HAP-1 (cell line): ENCODE results near the gene MORC2.

Source experiments
- DNase-seq, 2 experiments: peaks; one replicate each; pipeline ENCODE4 v3.0.0-alpha.2; 2016 to 2020; ENCODE audit warnings: low spot score in 2 of 2
- H3K27me3 ChIP-seq: fragments of 250-450 bp; sonication (Bioruptor Pico); 2 replicates; pipeline ENCODE4 v1.5.1; 2020; ENCODE audit warnings: low read depth, mild to moderate bottlenecking, moderate library complexity
- H3K36me3 ChIP-seq: fragments of 250-450 bp; sonication (Bioruptor Pico); replicated peaks from 2 replicates; pipeline ENCODE4 v1.5.1; 2020; ENCODE audit warnings: mild to moderate bottlenecking
- H3K4me1 ChIP-seq: fragments of 250-450 bp; sonication (Bioruptor Pico); 2 replicates; pipeline ENCODE4 v1.5.1; 2020; ENCODE audit warnings: mild to moderate bottlenecking
- H3K4me3 ChIP-seq: fragments of 250-450 bp; sonication (Bioruptor Pico); 2 replicates; pipeline ENCODE4 v1.5.1; 2020; ENCODE audit warnings: mild to moderate bottlenecking, moderate library complexity
- H3K9me3 ChIP-seq: fragments of 250-450 bp; sonication (Bioruptor Pico); 2 replicates; pipeline ENCODE4 v1.5.1; 2020; ENCODE audit warnings: mild to moderate bottlenecking, moderate library complexity
- in situ Hi-C: fragments of 300-500 bp; cut with MboI; formaldehyde crosslinking; loops from 3 replicates; pipeline ENCODE4 v1.14.3; 2020; ENCODE audit warnings: low sequenced_read_pairs, inconsistent platforms, mixed read lengths

Gene MORC2

DNA sequence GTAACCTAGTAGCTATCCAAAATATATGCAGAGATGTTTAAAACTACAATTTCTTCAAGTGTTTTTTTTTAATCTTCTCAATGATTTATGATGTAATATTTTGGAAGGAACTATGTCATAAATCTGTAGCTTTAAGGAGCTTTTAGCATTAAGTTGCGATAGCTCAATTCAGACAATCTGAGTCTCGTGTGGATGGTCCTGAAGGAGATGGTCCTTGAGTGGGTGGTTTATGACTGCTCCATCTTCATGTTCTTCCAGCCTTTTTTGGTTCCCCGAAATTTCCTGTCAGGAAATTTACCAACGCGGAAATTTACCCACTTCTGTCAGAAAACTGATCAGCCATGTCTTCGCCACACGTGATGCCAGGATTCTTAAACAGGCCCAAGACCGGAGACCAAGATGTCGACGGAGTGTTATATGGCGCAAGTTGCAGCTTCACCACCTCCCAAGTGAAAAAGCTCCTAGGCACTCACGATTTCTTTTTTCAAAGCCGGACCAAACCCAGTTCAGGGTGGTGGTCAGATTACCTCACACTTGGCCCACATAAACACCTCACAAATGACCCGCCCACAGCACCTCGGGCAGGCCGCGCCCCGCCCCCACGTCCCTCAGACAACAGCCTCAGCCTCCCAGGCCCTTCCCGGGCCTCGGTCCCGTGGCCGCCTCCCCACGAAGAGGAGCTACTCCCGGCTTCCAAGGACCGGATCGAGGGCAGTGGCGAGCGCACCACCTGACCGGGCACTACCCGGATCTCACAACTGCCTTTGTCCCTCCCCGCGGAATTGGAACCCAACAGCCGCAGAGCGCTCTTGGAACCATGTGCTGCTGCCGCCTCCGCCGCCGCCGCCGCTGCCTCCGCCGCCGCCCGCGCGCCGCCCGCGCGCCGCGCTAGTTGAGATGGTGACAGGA is at the start of gene MORC2:
TSS of gene MORC2 (minus strand) at position 760 of the 909 bp plus-strand sequence. CDS start 885 bp downstream, outside the sequence.
- in situ Hi-C loops: no loop called here
- DNase-seq: no peak

DNA sequence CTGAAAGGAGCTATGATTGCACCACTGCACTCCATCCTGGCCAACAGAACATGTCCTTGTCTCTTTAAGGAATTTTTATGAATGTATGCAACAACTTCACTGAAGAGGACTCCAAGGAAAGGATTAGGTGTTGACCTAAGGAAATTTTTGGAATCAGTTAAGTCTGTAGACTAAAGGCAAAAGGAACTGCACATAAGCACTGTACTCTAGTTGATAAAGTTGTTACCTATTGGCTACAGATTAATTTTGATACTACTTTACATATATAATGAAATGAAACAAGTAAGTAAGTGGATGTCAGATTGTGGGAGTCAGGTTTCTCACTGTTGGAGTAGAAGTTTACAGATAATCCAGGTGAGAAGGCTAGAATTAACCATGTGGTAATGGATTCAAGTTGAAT is 37.0 kb upstream of the MORC2 start:
- Histone ChIP-seq H3K4me3 (no peak overlapping the region), H3K9me3 (peaks cover 3% of the 10 kb centered on the region; the same call in 1 of the 2 replicates), H3K36me3 (no peaks in the 10 kb centered on the region), H3K4me1 (no peaks in the 10 kb centered on the region), H3K27me3 (no peaks in the 10 kb centered on the region)
- in situ Hi-C loops: no loop called here
- DNase-seq: no peak

More for the DNA sequence above, at the start of gene MORC2:
- peaks cover 10% of the 10 kb centered on the region; the same call in 1 of the 2 replicates for H3K4me1 ChIP-seq
- H3K36me3 ChIP-seq: peaks cover 35% of the 10 kb centered on the region
- no peaks in the 10 kb centered on the region for H3K27me3 ChIP-seq
- peak within 1 kb of the TSS; percentile 68 for H3K4me3 ChIP-seq
- peaks cover 37% of the 10 kb centered on the region for H3K9me3 ChIP-seq

DNA sequence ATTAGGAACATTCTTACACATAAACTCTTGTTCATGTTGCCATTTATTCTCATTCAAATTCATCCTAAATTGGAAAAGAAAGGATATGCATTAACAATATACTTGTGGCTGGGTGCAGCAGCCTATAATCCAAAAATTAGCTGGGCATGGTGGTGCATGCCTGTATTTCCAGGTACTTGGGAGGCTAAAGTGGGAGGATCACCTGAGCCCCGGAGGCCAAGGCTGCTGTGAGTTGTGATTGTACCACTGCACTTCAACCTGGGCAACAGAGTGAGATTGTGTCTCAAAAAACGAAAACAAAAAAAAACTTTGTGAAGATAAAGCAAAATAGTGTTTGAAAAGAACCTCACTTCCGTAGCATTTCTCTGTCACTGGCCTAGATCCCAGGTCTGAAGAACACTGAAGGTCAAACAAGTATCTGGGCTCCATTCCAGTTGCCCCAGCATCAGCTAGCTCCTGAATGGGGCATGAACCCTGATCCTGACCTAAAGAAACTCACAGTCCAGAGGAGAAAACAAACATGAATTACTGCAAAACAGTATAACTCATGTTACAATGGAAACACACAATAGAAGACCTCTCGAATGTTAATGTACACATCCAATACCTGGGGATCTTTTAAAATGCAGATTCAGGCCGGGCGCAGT is 32.7 kb upstream of the MORC2 start:
- no peaks in the 10 kb centered on the region for H3K27me3 ChIP-seq
- H3K9me3 ChIP-seq: no peaks in the 10 kb centered on the region
- in situ Hi-C loops: no loop called here
- no peaks in the 10 kb centered on the region for H3K36me3 ChIP-seq
- no peak overlapping the region for H3K4me3 ChIP-seq
- H3K4me1 ChIP-seq: no peaks in the 10 kb centered on the region
- DNase-seq: no peak

DNA sequence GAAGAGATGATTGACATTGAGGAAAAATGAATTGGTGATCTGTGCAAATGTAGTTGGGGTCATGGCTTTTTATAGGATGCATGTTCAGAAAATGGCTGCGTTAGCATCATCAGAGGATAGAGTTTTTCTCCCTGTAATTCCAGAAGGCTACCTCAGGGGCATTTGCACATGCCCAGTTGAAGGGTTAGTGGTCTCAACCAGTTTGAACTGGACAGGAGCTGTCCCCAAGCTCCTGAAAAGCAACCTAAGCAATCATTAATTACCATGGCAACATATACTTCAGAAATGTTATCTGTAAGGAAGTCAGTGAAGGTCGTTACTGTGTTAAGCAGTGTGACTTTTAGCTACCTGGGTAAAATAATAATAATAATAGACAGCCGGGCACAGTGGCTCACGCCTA is 29.8 kb upstream of the MORC2 start:
- 0 out of 2 replicates have a peak, but pooled peaks cover 3% of the 10 kb centered on the region for H3K9me3 ChIP-seq
- no peaks in the 10 kb centered on the region for H3K27me3 ChIP-seq
- H3K4me3 ChIP-seq: no peak overlapping the region
- in situ Hi-C loops: no loop called here
- H3K4me1 ChIP-seq: no peaks in the 10 kb centered on the region
- no peaks in the 10 kb centered on the region for H3K36me3 ChIP-seq
- no peak for DNase-seq

DNA sequence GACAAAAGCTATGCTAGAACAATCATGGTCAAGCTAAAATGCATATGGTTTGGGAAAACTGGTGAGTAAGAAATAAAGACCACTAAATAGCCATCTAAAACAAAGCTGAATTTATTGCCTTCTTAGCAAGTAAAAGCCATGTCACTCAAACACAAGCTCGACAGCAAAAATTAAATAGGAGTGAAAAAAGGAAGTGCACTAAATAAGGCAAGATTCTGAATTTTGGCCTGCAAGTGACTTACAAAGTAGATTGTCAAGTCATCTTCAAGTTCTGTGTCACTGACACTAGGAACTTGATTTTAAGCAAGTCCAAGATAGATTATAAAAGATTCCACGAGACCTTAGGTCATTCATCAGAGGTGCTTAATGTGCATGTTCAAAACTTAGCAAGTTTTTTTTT is 27.9 kb upstream of the MORC2 start:
- Histone ChIP-seq H3K4me3 (no peak overlapping the region), H3K9me3 (0 out of 2 replicates have a peak, but pooled peaks cover 3% of the 10 kb centered on the region), H3K36me3 (no peaks in the 10 kb centered on the region), H3K27me3 (no peaks in the 10 kb centered on the region), H3K4me1 (no peaks in the 10 kb centered on the region)
- in situ Hi-C loops: no loop called here
- no peak for DNase-seq

DNA sequence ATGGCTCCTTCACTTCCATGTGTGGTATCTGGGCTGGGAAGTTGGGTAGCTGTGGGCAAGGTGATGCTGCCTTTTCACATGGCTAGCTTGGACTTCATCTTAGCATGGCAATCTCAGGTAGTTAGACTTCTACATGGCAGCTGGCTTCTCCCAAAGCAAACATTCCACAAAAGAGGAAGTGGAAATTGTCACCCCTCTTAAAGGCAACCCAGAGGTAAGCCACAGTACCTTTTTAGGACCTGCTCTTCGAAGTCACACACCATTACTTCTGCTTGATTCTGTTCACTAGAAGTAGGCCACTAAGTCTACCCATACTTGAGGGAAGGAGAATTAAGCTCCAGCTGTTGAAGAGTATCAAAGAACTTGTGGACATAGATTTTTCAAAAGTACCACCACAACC is 26.4 kb upstream of the MORC2 start:
- Histone ChIP-seq H3K9me3 (0 out of 2 replicates have a peak, but pooled peaks cover 3% of the 10 kb centered on the region), H3K4me1 (no peaks in the 10 kb centered on the region), H3K27me3 (0 out of 2 replicates have a peak, but pooled peaks cover 1% of the 10 kb centered on the region), H3K36me3 (no peaks in the 10 kb centered on the region), H3K4me3 (no peak overlapping the region)
- in situ Hi-C loops: no loop called here
- no peak for DNase-seq

DNA sequence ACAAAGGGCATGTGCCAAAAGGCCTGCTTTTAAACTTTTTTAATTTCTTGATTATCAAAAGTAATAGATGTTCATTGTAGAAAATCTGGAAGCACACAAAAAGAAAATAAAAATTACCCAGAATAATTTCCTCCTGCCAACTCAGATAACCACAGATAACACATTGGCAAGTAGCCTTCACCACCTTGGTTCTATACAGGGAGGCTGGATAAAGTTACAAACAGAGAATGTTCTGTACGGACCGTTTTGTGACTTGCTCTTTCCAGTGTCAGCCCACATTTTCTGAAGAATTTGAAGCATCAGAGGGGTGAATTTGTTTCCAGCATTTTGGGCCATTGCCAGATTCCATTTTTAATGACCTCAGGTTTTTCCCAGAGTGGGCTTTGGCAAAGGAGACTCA is 24.0 kb upstream of the MORC2 start:
- Histone ChIP-seq H3K36me3 (no peaks in the 10 kb centered on the region), H3K27me3 (0 out of 2 replicates have a peak, but pooled peaks cover 3% of the 10 kb centered on the region), H3K4me1 (no peaks in the 10 kb centered on the region), H3K9me3 (0 out of 2 replicates have a peak, but pooled peaks cover 3% of the 10 kb centered on the region), H3K4me3 (no peak overlapping the region)
- DNase-seq: no peak
- in situ Hi-C loops: no loop called here

DNA sequence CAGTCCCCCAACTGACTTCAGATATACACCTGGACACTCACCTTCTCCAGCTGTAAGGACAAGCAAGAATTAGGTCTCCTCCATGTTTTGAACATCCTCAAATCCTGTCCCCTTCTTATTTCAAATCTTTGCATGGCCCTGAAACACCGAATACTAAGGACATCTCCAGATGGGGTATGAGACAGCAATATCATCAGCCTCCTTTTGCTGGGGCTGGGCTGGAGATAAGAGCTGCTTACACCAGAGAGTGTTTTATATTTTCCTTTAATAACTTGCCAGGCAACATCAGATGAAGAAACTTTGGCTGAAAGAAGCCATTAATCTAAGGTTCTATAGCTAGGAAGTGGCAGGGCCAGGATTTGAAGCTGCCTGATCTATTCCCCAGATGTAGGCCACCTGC is 22.1 kb upstream of the MORC2 start:
- H3K36me3 ChIP-seq: no peaks in the 10 kb centered on the region
- in situ Hi-C loops: no loop called here
- 0 out of 2 replicates have a peak, but pooled peaks cover 3% of the 10 kb centered on the region for H3K9me3 ChIP-seq
- H3K27me3 ChIP-seq: 0 out of 2 replicates have a peak, but pooled peaks cover 3% of the 10 kb centered on the region
- no peak for DNase-seq
- H3K4me3 ChIP-seq: no peak overlapping the region
- H3K4me1 ChIP-seq: no peaks in the 10 kb centered on the region

DNA sequence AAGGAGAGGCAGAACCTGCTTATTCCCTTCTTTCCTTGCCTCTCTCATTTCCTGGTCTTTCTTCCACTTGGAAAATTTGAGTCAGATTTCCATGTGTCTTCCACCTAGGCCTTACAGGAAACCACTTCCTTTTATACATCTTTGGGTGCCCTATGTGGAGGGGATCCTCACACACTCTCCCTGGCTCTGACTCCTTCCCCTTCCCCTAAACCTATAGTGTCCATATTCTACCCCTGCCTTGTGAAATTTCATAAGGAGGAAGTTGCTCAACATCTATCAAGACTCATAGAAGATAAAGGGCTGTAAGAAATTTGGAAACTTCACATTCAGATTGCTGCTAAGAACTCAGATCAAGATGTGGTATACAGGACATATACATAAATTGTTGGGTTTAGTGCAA is 20.9 kb upstream of the MORC2 start:
- Histone ChIP-seq H3K9me3 (no peaks in the 10 kb centered on the region), H3K27me3 (0 out of 2 replicates have a peak, but pooled peaks cover 3% of the 10 kb centered on the region), H3K4me1 (no peaks in the 10 kb centered on the region), H3K4me3 (no peak overlapping the region), H3K36me3 (no peaks in the 10 kb centered on the region)
- in situ Hi-C loops: no loop called here
- DNase-seq: no peak

DNA sequence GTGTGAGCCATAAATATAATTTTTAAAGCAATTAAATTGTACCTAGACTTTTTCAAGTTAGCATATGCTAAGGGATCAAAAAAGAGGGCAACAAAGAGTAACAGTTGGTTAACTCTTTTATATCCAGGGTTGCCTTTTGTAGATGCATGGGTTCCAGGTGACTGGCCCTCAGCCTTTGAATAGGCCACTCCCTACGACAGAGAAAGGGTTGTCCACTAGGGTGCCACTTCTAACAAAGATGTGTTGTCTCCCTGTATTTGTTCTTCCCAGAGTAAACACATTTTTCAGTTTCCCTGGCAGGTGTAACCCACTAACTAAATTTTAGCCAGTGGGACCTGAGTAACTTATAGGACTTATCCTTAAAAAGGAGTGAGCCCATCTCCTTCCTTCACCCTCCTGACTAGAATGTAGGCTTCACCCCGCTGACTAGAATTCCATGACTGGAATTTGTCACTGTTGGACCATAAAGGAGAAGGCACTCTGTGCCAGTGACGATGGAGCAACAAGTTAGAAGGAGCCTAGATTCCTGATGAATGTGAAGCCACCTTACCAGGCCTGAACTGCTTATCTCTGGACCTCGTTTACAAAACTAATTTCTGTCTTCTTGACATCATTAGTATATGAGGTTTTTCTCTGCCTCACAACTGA is 17.1 kb upstream of the MORC2 start:
- in situ Hi-C loops: no loop called here
- H3K36me3 ChIP-seq: no peaks in the 10 kb centered on the region
- H3K27me3 ChIP-seq: 0 out of 2 replicates have a peak, but pooled peaks cover 3% of the 10 kb centered on the region
- H3K9me3 ChIP-seq: no peaks in the 10 kb centered on the region
- DNase-seq: no peak
- H3K4me3 ChIP-seq: no peak overlapping the region
- H3K4me1 ChIP-seq: no peaks in the 10 kb centered on the region

DNA sequence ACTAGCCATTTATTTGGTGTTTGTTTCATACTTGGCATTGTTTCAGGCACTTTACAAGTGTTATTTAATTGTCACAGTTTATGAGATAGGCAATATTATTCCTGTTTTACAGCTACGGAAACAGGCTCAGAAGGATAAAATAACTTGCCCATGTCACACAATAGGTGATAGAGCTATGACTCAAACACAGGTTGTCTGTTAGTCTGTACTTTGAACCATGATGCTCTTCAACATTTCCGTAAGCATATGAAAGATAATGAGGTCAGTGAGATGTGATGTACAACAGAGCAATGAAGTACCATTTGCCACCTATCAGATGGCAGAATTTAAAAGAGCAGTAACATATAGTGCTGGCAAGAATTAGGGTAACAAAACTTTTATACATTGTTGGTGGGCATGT is 15.7 kb upstream of the MORC2 start:
- no peak for DNase-seq
- Histone ChIP-seq H3K27me3 (no peaks in the 10 kb centered on the region), H3K4me1 (no peaks in the 10 kb centered on the region), H3K9me3 (no peaks in the 10 kb centered on the region), H3K36me3 (no peaks in the 10 kb centered on the region), H3K4me3 (no peak overlapping the region)
- in situ Hi-C loops: no loop called here

DNA sequence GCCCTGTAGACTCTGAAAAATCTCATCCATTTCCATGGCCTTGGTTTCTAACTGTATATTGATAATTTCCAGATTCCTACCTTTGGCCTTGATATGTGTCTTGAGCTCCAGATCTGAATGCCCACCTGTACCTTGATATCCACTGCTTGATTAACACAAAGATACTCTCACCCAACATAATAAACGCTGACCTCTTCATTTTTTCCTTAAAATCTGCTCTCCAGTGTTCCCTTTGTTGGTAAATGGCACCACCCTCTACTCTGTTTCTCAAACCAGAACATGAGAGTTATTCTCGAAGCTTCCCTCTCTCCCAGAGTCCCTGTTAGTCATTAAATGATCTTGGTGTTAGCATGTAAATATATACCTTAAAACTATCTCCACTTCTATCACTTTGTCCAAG is 13.9 kb upstream of the MORC2 start:
- DNase-seq: no peak
- in situ Hi-C loops: no loop called here

DNA sequence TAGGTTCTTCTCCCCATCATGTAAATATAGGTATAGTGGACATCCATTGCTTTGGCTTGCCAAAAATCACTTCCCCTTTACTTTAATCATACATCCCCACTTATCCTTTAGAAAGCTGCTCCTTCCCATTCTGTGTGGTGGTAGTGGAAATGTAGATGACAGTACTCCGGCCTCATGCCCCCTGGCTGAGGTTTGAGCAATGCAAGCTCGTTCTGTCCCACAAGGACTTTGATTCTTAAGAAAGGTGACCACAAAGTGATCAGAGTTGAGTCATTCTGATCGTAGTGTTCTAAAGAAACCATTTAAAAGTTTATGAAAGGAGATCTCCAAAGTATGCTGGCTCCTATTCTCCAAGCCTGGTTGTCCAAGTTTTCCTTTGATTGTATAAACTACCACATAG is 11.4 kb upstream of the MORC2 start:
- Histone ChIP-seq H3K4me1 (no peaks in the 10 kb centered on the region), H3K36me3 (peaks cover 9% of the 10 kb centered on the region), H3K27me3 (no peaks in the 10 kb centered on the region), H3K4me3 (no peak overlapping the region), H3K9me3 (peaks cover 11% of the 10 kb centered on the region; the same call in 1 of the 2 replicates)
- in situ Hi-C loops: no loop called here
- DNase-seq: no peak

More for the DNA sequence above, 13.9 kb upstream of the MORC2 start:
- no peak overlapping the region for H3K4me3 ChIP-seq
- no peaks in the 10 kb centered on the region for H3K9me3 ChIP-seq
- H3K27me3 ChIP-seq: no peaks in the 10 kb centered on the region
- no peaks in the 10 kb centered on the region for H3K36me3 ChIP-seq
- no peaks in the 10 kb centered on the region for H3K4me1 ChIP-seq
